GM19193 (cell line): ENCODE results near the gene CACNA1D.

ENCODE experiments used
- POLR2A ChIP-seq: IDR thresholded peaks from 4 replicates; pipeline ENCODE4 v1.6.1; 2011; ENCODE audit not compliant: insufficient read depth, insufficient read length; ENCODE audit errors: extremely low read depth

CACNA1D gene

GRCh38 chr3:53694666-53695323, 200.4 kb downstream of the CACNA1D start:
- no peak for TF ChIP-seq POLR2A

- no peak for TF ChIP-seq POLR2A
Measured at GRCh38 chr3:53695324-53695690, 200.9 kb downstream of the CACNA1D start.

- no peak for TF ChIP-seq POLR2A
Measured at GRCh38 chr3:53696401-53697172, 202.2 kb downstream of the CACNA1D start.

GRCh38 chr3:53700441-53700840, 206.0 kb downstream of the CACNA1D start:
- no peak for TF ChIP-seq POLR2A

GRCh38 chr3:53702776-53703530, 208.5 kb downstream of the CACNA1D start:
- TF ChIP-seq POLR2A: no peak

GRCh38 chr3:53703630-53704362, 209.4 kb downstream of the CACNA1D start:
- TF ChIP-seq POLR2A: no peak

- no peak for TF ChIP-seq POLR2A
Measured at GRCh38 chr3:53704363-53704725, 209.9 kb downstream of the CACNA1D start.

- TF ChIP-seq POLR2A: no peak
Measured at GRCh38 chr3:53705024-53705745, 210.8 kb downstream of the CACNA1D start.

- TF ChIP-seq POLR2A: no peak
Measured at GRCh38 chr3:53705774-53706173, 211.4 kb downstream of the CACNA1D start.

GRCh38 chr3:53707222-53707621, 212.8 kb downstream of the CACNA1D start:
- no peak for TF ChIP-seq POLR2A

- no peak for TF ChIP-seq POLR2A
Measured at GRCh38 chr3:53708001-53708621, 213.7 kb downstream of the CACNA1D start.

GRCh38 chr3:53709256-53709655, 214.8 kb downstream of the CACNA1D start:
- no peak for TF ChIP-seq POLR2A

- no peak for TF ChIP-seq POLR2A
Measured at GRCh38 chr3:53709860-53710674, 215.7 kb downstream of the CACNA1D start.

GRCh38 chr3:53711387-53711786, 217.0 kb downstream of the CACNA1D start:
- TF ChIP-seq POLR2A: no peak

GRCh38 chr3:53712817-53713388, 218.5 kb downstream of the CACNA1D start:
- no peak for TF ChIP-seq POLR2A
